A673 (cell line): ENCODE measurements around the gene DDR1. TPM values are rescaled to one million over a fixed set of nuclear protein-coding genes. Genes with fewer than 3 reads are reported as not detected.
"Not testable (repeated sequence)": the region's sequence is repeated elsewhere in the genome, so short reads cannot be mapped to it uniquely, and the experiment has no call there.

Experiments used
- BruUV-seq: library from RNA; stranded (reverse); fragments of 400-500 nt; replicated peaks from 2 replicates; lab custom pipeline; 2021; lab: Mats Ljungman, UMichigan
- CTCF ChIA-PET: fragments of 300-600 bp; sonication (Branson Sonifier 250); formaldehyde crosslinking; loops from one replicate; lab custom pipeline; 2022; ENCODE audit warnings: antibody characterized with exemption; lab: Charles Lee
- POLR2A ChIA-PET: fragments of 300-600 bp; sonication (Branson Sonifier 250); formaldehyde crosslinking; loops from one replicate; lab custom pipeline; 2022; ENCODE audit warnings: antibody characterized with exemption; ENCODE audit not compliant: low non-redundant PET; lab: Charles Lee
- DNase-seq: peaks from one replicate; pipeline ENCODE4 v3.0.0-alpha.2; 2015; ENCODE audit warnings: low spot score
- H3K27ac ChIP-seq: fragments of 200-600 bp; sonication (generic); 2 replicates; pipeline ENCODE4 v1.5.1; 2016; ENCODE audit warnings: mixed run types, low read depth, mild to moderate bottlenecking, mixed read lengths, antibody characterized with exemption, low read length; ENCODE audit not compliant: poor library complexity, severe bottlenecking
- H3K27me3 ChIP-seq: fragments of 200-600 bp; sonication (generic); replicated peaks from 2 replicates; pipeline ENCODE4 v1.6.1; 2017; ENCODE audit warnings: mixed run types, low read depth, mild to moderate bottlenecking, mixed read lengths, antibody characterized with exemption, low read length; ENCODE audit not compliant: insufficient read depth, poor library complexity
- H3K36me3 ChIP-seq: fragments of 200-600 bp; sonication (generic); 2 replicates; pipeline ENCODE4 v1.6.1; 2016; ENCODE audit warnings: mixed run types, mild to moderate bottlenecking, mixed read lengths, antibody characterized with exemption, low read length; ENCODE audit not compliant: insufficient read depth, poor library complexity, severe bottlenecking
- H3K4me1 ChIP-seq: fragments of 200-600 bp; sonication (generic); 2 replicates; pipeline ENCODE4 v1.6.1; 2017; ENCODE audit warnings: mixed run types, mild to moderate bottlenecking, mixed read lengths, antibody characterized with exemption, low read length; ENCODE audit not compliant: insufficient read depth, poor library complexity, severe bottlenecking
- H3K4me3 ChIP-seq: fragments of 200-600 bp; sonication (generic); 2 replicates; pipeline ENCODE4 v1.5.1; 2016; ENCODE audit warnings: low read depth, mixed run types, mild to moderate bottlenecking, mixed read lengths, low read length; ENCODE audit not compliant: poor library complexity, severe bottlenecking
- H3K9me3 ChIP-seq: fragments of 200-600 bp; sonication (generic); 2 replicates; pipeline ENCODE4 v1.6.1; 2016; ENCODE audit warnings: mixed run types, low read depth, mild to moderate bottlenecking, mixed read lengths, antibody characterized with exemption, low read length; ENCODE audit not compliant: poor library complexity, severe bottlenecking
- EZH2 ChIP-seq: fragments of 200-600 bp; sonication (generic); IDR thresholded peaks from 2 replicates; pipeline ENCODE4 v1.6.1; 2017; ENCODE audit warnings: borderline replicate concordance, low read depth, mild to moderate bottlenecking, mixed read lengths, antibody characterized with exemption, low read length; ENCODE audit not compliant: poor library complexity, severe bottlenecking
- intact Hi-C: fragments of 100-400 bp; cut with micrococcal nuclease; formaldehyde crosslinking; loops from one replicate; pipeline ENCODE4 v1.10.0; 2022; ENCODE audit not compliant: unreplicated experiment
- total RNA-seq: library from RNA; stranded (reverse); gene quantifications from 2 replicates; pipeline ENCODE4 v1.2.3, GENCODE V29; 2021
- TF ChIP-seq, protein P1 (sequence below): fragments of 300-800, 200-600 bp; sonication (generic); conservative IDR thresholded peaks from 2 replicates; pipeline ENCODE4 v1.5.1; 2017; ENCODE audit warnings: low read depth, mild to moderate bottlenecking, antibody characterized with exemption, low read length, moderate library complexity, mixed read lengths

The DDR1 gene
- total RNA-seq, 1 experiment from 2014 or later, result 57.9 TPM

GRCh38 chr6:30870546-30870945, 13.8 kb upstream of the DDR1 start:
- Histone ChIP-seq H3K4me1 (no peaks in the 10 kb centered on the region), H3K36me3 (no peaks in the 10 kb centered on the region), H3K9me3 (peaks cover 25% of the 10 kb centered on the region), H3K27ac (no peak overlapping the region), H3K27me3 (no peaks in the 10 kb centered on the region), H3K4me3 (no peak overlapping the region)
- BruUV-seq, result no TSS peak
- POLR2A ChIA-PET, result interaction anchor here (0.5 kb wide), 1 partner anchor 65 kb away, joined by 6 read pairs; no protein-coding TSS in a partner anchor
- DNase-seq, result no peak
- intact Hi-C loops, result no loop called here
- CTCF ChIA-PET, result no interaction called here
- TF ChIP-seq, protein P1, sequence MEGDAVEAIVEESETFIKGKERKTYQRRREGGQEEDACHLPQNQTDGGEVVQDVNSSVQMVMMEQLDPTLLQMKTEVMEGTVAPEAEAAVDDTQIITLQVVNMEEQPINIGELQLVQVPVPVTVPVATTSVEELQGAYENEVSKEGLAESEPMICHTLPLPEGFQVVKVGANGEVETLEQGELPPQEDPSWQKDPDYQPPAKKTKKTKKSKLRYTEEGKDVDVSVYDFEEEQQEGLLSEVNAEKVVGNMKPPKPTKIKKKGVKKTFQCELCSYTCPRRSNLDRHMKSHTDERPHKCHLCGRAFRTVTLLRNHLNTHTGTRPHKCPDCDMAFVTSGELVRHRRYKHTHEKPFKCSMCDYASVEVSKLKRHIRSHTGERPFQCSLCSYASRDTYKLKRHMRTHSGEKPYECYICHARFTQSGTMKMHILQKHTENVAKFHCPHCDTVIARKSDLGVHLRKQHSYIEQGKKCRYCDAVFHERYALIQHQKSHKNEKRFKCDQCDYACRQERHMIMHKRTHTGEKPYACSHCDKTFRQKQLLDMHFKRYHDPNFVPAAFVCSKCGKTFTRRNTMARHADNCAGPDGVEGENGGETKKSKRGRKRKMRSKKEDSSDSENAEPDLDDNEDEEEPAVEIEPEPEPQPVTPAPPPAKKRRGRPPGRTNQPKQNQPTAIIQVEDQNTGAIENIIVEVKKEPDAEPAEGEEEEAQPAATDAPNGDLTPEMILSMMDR, result no peak
- TF ChIP-seq EZH2, result no peak

DNA sequence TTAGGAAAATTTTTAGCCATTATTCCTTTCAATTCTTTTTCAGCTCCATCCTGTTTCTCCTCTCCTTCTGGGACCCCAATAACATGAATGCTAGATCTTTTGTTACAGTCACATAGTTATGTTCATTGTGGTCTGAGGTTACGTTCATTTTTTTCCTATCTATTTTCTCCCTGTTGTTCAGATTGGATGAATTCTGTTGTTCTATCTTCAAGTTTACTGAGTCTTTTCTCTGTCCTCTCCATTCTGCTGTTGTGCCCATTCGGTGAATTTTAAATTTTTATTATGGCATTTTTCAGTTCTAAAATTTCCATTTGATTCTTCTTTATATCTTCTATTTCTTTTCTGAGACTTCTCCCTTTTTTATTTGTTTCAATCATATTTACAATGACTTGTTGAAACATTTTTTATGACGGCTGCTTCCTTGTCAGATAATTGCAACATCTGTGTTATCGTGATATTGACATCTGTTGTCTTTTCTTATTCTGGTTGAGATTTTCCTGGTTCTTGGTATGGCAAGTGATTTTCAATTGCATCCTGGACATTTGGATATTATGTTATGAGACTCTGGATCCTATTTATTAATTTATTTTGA, 12.6 kb upstream of the DDR1 start:
- TF ChIP-seq EZH2, result no peak
- TF ChIP-seq, protein P1, result no peak
- CTCF ChIA-PET, result no interaction called here
- no peak for DNase-seq
- H3K4me3 ChIP-seq, result no peak overlapping the region
- no peaks in the 10 kb centered on the region for H3K36me3 ChIP-seq
- H3K27ac ChIP-seq, result no peak overlapping the region
- intact Hi-C loops, result no loop called here
- no TSS peak for BruUV-seq
- no peaks in the 10 kb centered on the region for H3K4me1 ChIP-seq
- H3K27me3 ChIP-seq, result no peaks in the 10 kb centered on the region
- POLR2A ChIA-PET, result no interaction called here
- H3K9me3 ChIP-seq, result peaks cover 25% of the 10 kb centered on the region

DNA sequence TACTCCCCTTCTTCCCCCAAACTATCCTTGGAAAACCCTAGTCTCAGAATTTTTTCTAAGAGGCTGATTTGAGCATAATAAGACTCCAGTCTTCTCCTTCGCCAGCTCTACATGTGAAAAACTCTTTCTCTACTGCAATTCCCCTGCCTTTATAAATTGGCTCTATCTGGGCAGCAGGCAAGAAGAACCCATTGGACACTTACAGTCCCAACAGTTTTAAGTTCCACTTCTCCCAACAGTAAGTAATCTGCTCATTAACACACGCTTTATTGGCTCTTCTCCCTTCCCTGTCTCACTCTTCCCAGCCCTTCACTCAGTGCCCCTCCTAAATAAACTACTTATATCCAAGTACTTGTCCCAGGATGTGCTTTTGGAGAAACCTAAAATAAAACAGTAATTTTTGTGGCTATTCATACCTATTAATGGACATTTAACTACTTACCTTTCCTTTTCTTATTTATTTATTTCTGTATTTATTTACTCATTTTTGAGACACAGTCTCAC, 11.1 kb upstream of the DDR1 start:
- no peaks in the 10 kb centered on the region for H3K36me3 ChIP-seq
- no peaks in the 10 kb centered on the region for H3K4me1 ChIP-seq
- intact Hi-C loops, result no loop called here
- no peak for DNase-seq
- no peak overlapping the region for H3K27ac ChIP-seq
- BruUV-seq, result no TSS peak
- no peak for TF ChIP-seq EZH2
- TF ChIP-seq, protein P1, result no peak
- peaks cover 25% of the 10 kb centered on the region for H3K9me3 ChIP-seq
- ChIA-PET POLR2A (no interaction called here), CTCF (no interaction called here)
- H3K27me3 ChIP-seq, result no peaks in the 10 kb centered on the region
- H3K4me3 ChIP-seq, result no peak overlapping the region

DNA sequence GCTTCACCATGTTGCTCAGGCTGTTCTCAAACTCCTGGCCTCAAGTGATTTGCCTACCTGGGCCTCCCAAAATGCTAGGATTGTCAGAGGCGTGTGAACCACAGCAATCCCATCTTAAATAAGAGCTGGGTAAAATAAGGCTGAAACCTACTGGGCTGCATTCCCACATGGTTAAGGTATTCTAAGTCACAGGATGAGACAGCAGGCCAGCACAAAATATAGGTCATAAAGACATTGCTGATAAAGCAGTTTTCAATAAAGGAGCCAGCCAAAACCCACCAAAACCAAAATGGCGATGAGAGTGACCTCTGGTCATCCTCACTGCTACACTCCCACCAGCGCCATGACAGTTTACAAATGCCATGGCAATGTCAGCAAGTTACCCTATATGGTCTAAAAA, 10.5 kb upstream of the DDR1 start:
- H3K4me1 ChIP-seq, H3K36me3 ChIP-seq, intact Hi-C loops, DNase-seq, BruUV-seq, POLR2A ChIA-PET, H3K27ac ChIP-seq, CTCF ChIA-PET, H3K4me3 ChIP-seq, H3K27me3 ChIP-seq: not testable (repeated sequence)
- peaks cover 25% of the 10 kb centered on the region for H3K9me3 ChIP-seq
